Karpas-422 (cell line): ENCODE results near the gene KRTAP1-5. TPM values are rescaled to one million over a fixed set of nuclear protein-coding genes. Genes with fewer than 3 reads are reported as not detected.

Experiments
- DNase-seq: peaks from one replicate; pipeline ENCODE4 v3.0.0-alpha.2; 2015
- H2AFZ ChIP-seq: fragments of 200-600 bp; sonication (generic); 2 replicates; pipeline ENCODE4 v1.6.1; 2014; ENCODE audit warnings: antibody characterized with exemption, low read length, mixed read lengths
- H3K27ac ChIP-seq: fragments of 200-600 bp; sonication (generic); 2 replicates; pipeline ENCODE4 v1.5.1; 2014; ENCODE audit warnings: mild to moderate bottlenecking, low read length, moderate library complexity
- H3K27me3 ChIP-seq: fragments of 200-600 bp; sonication (generic); 2 replicates; pipeline ENCODE4 v1.6.1; 2014; ENCODE audit warnings: low read length, mixed read lengths
- H3K36me3 ChIP-seq: fragments of 200-600 bp; sonication (generic); 2 replicates; pipeline ENCODE4 v1.6.1; 2014; ENCODE audit warnings: low read length, mixed read lengths; ENCODE audit not compliant: insufficient read depth
- H3K4me1 ChIP-seq: fragments of 200-600 bp; sonication (generic); 2 replicates; pipeline ENCODE4 v1.6.1; 2014; ENCODE audit warnings: mild to moderate bottlenecking, low read length, mixed read lengths
- H3K4me2 ChIP-seq: fragments of 200-600 bp; sonication (generic); 2 replicates; pipeline ENCODE4 v1.6.1; 2014; ENCODE audit warnings: low read length, low read depth, mild to moderate bottlenecking; ENCODE audit not compliant: poor library complexity, severe bottlenecking
- H3K4me3 ChIP-seq: fragments of 200-600 bp; sonication (generic); 2 replicates; pipeline ENCODE4 v1.5.1; 2014; ENCODE audit warnings: mild to moderate bottlenecking, antibody characterized with exemption, low read length, mixed read lengths
- H3K79me2 ChIP-seq: fragments of 200-600 bp; sonication (generic); 2 replicates; pipeline ENCODE4 v1.6.1; 2014; ENCODE audit warnings: mild to moderate bottlenecking, low read length, mixed read lengths
- H3K9ac ChIP-seq: fragments of 200-600 bp; sonication (generic); 2 replicates; pipeline ENCODE4 v1.6.0; 2014; ENCODE audit warnings: low read length
- H3K9me2 ChIP-seq: fragments of 200-600 bp; sonication (generic), shearing (Covaris generic); replicated peaks from 2 replicates; pipeline ENCODE4 v1.6.0; 2014; ENCODE audit warnings: mild to moderate bottlenecking, low read length, moderate library complexity; ENCODE audit not compliant: insufficient read depth
- H3K9me3 ChIP-seq: fragments of 300-700, 200-600 bp; sonication (generic); 2 replicates; pipeline ENCODE4 v1.6.1; 2014; ENCODE audit warnings: low read length, mixed read lengths
- H4K20me1 ChIP-seq: fragments of 200-600 bp; sonication (generic); 2 replicates; pipeline ENCODE4 v1.6.1; 2014; ENCODE audit warnings: mild to moderate bottlenecking, antibody characterized with exemption, low read length, low read depth; ENCODE audit not compliant: insufficient read depth
- total RNA-seq: library from RNA; depleted of rRNA; stranded (reverse); fragments of >200 nt; shearing (Covaris generic); gene quantifications from 2 replicates; pipeline ENCODE4 v1.2.3, GENCODE V29; 2014; ENCODE audit warnings: low replicate concordance

The KRTAP1-5 gene
- total RNA-seq, 1 experiment from 2014 or later: not detected

GRCh38 chr17:41016578-41017215 lies 10.3 kb downstream of the KRTAP1-5 start:
- H2AFZ ChIP-seq: no peak overlapping the region
- H3K4me2 ChIP-seq: no peak overlapping the region
- H3K4me3 ChIP-seq: no peak overlapping the region
- no peak overlapping the region for H3K9ac ChIP-seq
- no peaks in the 10 kb centered on the region for H3K27me3 ChIP-seq
- H4K20me1 ChIP-seq: no peaks in the 10 kb centered on the region
- H3K27ac ChIP-seq: no peak overlapping the region
- H3K9me3 ChIP-seq: no peaks in the 10 kb centered on the region
- no peaks in the 10 kb centered on the region for H3K36me3 ChIP-seq
- H3K4me1 ChIP-seq: no peaks in the 10 kb centered on the region
- no peak for DNase-seq
- H3K79me2 ChIP-seq: no peaks in the 10 kb centered on the region
- no peaks in the 10 kb centered on the region for H3K9me2 ChIP-seq

- Histone ChIP-seq H3K4me2 (no peak overlapping the region), H3K9me2 (no peaks in the 10 kb centered on the region), H4K20me1 (no peaks in the 10 kb centered on the region), H3K79me2 (no peaks in the 10 kb centered on the region), H3K27ac (no peak overlapping the region), H2AFZ (no peak overlapping the region), H3K9me3 (no peaks in the 10 kb centered on the region), H3K4me3 (no peak overlapping the region), H3K4me1 (no peaks in the 10 kb centered on the region), H3K36me3 (no peaks in the 10 kb centered on the region), H3K27me3 (no peaks in the 10 kb centered on the region), H3K9ac (no peak overlapping the region)
- DNase-seq: peak; percentile 41
These were observed 11.6 kb downstream of the KRTAP1-5 start for GRCh38 chr17:41015454-41015853.

DNA sequence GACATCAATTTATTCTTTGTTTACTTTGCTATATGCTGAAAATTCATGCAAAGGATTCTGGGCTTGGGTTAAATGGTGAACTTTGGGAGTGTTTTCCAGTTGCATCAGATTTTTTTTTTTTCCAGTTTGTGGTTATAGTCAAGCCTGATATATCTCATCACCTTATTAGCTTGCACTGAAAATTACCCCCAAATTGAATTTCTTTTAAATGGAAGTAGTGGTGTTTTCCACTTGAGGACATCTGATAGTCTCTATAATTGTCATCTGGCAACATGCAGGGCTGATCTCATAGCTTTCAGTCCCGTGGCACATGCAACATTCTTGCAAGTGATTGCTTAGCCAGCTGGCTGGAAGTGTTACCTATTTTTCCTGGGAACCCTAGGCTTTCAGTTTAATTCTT lies 13.4 kb downstream of the KRTAP1-5 start:
- no peak overlapping the region for H3K4me2 ChIP-seq

DNA sequence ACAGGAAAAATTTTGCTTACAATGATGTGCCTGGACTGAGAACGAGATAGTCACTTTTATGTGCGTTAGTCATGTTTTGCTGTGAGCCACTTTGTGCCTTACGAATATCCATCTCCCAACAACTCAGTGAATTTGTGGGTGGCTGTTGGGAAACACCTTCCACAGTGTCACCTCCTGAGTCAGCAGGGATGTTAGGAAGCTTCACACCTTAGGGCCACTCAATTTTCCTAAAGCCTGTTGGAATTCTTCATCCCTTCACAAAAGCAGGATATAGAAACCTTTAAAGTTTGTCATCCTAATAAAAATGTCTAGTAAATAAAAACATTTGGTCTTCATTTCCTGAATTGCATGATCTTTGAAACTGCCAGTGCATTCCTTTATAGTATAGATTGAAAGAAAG lies 13.8 kb downstream of the KRTAP1-5 start:
- Histone ChIP-seq H3K9me3 (no peaks in the 10 kb centered on the region), H3K9me2 (no peaks in the 10 kb centered on the region), H4K20me1 (no peaks in the 10 kb centered on the region), H3K4me3 (no peak overlapping the region), H3K4me1 (no peaks in the 10 kb centered on the region), H3K27ac (no peak overlapping the region), H2AFZ (no peak overlapping the region), H3K4me2 (no peak overlapping the region), H3K9ac (no peak overlapping the region), H3K27me3 (no peaks in the 10 kb centered on the region), H3K36me3 (no peaks in the 10 kb centered on the region), H3K79me2 (no peaks in the 10 kb centered on the region)
- no peak for DNase-seq

More for the DNA sequence above, 13.4 kb downstream of the KRTAP1-5 start:
- Histone ChIP-seq H3K27me3 (no peaks in the 10 kb centered on the region), H3K9me3 (no peaks in the 10 kb centered on the region), H4K20me1 (no peaks in the 10 kb centered on the region), H3K4me1 (no peaks in the 10 kb centered on the region), H3K4me3 (no peak overlapping the region), H3K9ac (no peak overlapping the region), H3K36me3 (no peaks in the 10 kb centered on the region), H3K9me2 (no peaks in the 10 kb centered on the region), H3K79me2 (no peaks in the 10 kb centered on the region), H3K27ac (no peak overlapping the region), H2AFZ (no peak overlapping the region)
- DNase-seq: no peak

DNA sequence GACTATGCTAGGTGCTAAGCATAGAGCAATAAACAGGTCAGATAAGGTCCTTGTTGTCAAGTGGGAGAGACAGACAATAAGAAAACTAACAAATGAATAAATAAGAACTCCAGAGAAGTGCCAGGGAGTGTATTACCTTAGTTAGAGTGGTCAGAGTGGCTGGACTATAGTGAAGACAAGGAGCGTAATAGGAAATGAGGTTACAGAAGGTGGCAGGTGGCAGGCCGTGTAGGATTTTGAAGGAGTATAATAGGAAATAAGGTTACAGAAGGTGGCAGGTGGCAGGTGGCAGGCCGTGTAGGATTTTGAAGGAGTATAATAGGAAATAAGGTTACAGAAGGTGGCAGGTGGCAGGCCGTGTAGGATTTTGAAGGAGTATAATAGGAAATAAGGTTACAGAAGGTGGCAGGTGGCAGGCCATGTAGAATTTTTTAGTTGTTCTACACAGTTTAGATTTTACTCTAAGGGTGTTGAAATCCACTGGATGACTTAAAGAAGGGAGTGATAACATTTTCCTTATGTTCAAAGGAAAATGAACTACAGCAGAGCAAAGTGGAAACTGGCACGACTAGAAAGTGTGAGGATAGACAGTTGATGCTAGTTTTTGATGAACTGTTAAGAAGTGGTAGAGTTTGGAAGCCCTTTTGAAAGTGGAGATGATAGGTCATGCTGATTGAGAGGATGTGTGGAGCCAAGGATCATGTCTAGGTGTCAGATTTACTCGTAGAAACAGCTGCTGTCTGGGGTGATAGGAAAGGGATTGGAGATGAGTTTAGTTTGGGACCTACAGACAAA lies 14.5 kb downstream of the KRTAP1-5 start:
- no peaks in the 10 kb centered on the region for H4K20me1 ChIP-seq
- no peaks in the 10 kb centered on the region for H3K9me2 ChIP-seq
- no peak overlapping the region for H2AFZ ChIP-seq
- H3K79me2 ChIP-seq: no peaks in the 10 kb centered on the region
- no peak overlapping the region for H3K4me2 ChIP-seq
- DNase-seq: no peak
- H3K9me3 ChIP-seq: no peaks in the 10 kb centered on the region
- H3K27me3 ChIP-seq: no peaks in the 10 kb centered on the region
- no peaks in the 10 kb centered on the region for H3K36me3 ChIP-seq
- H3K27ac ChIP-seq: no peak overlapping the region
- no peak overlapping the region for H3K4me3 ChIP-seq
- no peaks in the 10 kb centered on the region for H3K4me1 ChIP-seq
- no peak overlapping the region for H3K9ac ChIP-seq

DNA sequence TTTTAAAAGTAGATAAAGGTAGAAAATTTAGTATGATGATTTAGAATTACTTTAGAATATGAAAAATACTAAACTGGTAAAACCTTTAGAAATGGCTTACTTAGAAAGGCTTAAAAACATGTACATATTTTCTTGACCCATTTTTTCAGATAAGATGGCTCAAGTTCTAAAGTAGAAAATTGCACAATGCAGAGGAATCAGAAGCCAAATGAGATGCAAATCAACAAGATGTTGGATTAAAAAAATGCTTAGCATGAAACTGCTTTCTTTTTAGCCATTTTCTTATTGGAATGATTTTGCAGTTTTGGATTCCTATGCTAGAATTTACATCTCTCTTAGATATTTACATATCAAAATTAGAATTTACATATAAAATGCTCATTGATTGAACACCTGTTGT lies 16.6 kb downstream of the KRTAP1-5 start:
- no peak overlapping the region for H3K4me2 ChIP-seq

GRCh38 chr17:41009936-41010335 lies 17.1 kb downstream of the KRTAP1-5 start:
- no peak overlapping the region for H2AFZ ChIP-seq
- no peak overlapping the region for H3K4me3 ChIP-seq
- H3K79me2 ChIP-seq: no peaks in the 10 kb centered on the region
- no peaks in the 10 kb centered on the region for H3K27me3 ChIP-seq
- no peaks in the 10 kb centered on the region for H3K9me3 ChIP-seq
- DNase-seq: no peak
- no peak overlapping the region for H3K9ac ChIP-seq
- no peaks in the 10 kb centered on the region for H3K4me1 ChIP-seq
- no peaks in the 10 kb centered on the region for H4K20me1 ChIP-seq
- H3K4me2 ChIP-seq: no peak overlapping the region
- H3K36me3 ChIP-seq: no peaks in the 10 kb centered on the region
- no peaks in the 10 kb centered on the region for H3K9me2 ChIP-seq
- H3K27ac ChIP-seq: no peak overlapping the region

More for the DNA sequence above, 16.6 kb downstream of the KRTAP1-5 start:
- Histone ChIP-seq H4K20me1 (no peaks in the 10 kb centered on the region), H3K27ac (no peak overlapping the region), H3K79me2 (no peaks in the 10 kb centered on the region), H3K4me1 (no peaks in the 10 kb centered on the region), H3K9ac (no peak overlapping the region), H3K27me3 (no peaks in the 10 kb centered on the region), H3K9me2 (no peaks in the 10 kb centered on the region), H3K36me3 (no peaks in the 10 kb centered on the region), H3K4me3 (no peak overlapping the region), H2AFZ (no peak overlapping the region), H3K9me3 (no peaks in the 10 kb centered on the region)
- no peak for DNase-seq

GRCh38 chr17:41009301-41009760 lies 17.7 kb downstream of the KRTAP1-5 start:
- DNase-seq: no peak
- Histone ChIP-seq H3K4me2 (no peak overlapping the region), H3K27me3 (no peaks in the 10 kb centered on the region), H3K4me3 (no peak overlapping the region), H3K27ac (no peak overlapping the region), H4K20me1 (no peaks in the 10 kb centered on the region), H3K9me3 (no peaks in the 10 kb centered on the region), H3K79me2 (no peaks in the 10 kb centered on the region), H3K9me2 (no peaks in the 10 kb centered on the region), H3K9ac (no peak overlapping the region), H3K4me1 (no peaks in the 10 kb centered on the region), H3K36me3 (no peaks in the 10 kb centered on the region), H2AFZ (no peak overlapping the region)
